Suppressor macrophage treated with lipopolysaccharide for 1 hour (primary cell): ENCODE data around the gene C5orf63.
"Not testable (repeated sequence)": the region's sequence is repeated elsewhere in the genome, so short reads cannot be mapped to it uniquely, and the experiment has no call there.

Source experiments
- DNase-seq, 3 donors: peaks; one replicate each; pipeline ENCODE4 v3.0.0-alpha.2; 2020 to 2022

The C5orf63 gene

GRCh38 chr5:127072861-127073846, at the start of gene C5orf63:
TSS of gene C5orf63 (minus strand) at chr5:127073502. CDS start at chr5:127058995, 14,507 bp downstream.
- DNase-seq: peak; percentile 34 to 58 (median 36)

DNA sequence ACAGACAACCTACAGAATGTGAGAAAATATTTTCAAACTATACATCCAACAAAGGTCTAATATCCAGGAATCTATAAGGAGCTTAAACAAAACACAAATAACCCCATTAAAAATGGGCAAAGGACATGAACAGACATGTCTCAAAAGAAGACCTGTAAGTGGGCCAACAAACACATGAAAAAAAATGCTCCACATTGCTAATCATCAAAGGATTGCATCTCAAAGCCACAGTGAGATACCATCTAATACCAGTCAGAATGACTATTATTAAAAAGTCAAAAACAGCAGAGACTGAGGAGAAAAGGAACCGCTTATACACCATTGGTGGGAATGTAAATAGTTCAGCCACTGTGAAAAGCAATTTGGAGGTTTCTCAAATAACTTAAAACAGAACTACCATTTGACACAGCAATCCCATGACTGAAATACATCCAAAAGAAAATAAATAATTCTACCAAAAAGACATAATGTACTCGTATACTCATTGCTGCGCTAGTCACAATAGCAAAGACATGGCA, 39.1 kb upstream of the C5orf63 start:
- DNase-seq: no peak

DNA sequence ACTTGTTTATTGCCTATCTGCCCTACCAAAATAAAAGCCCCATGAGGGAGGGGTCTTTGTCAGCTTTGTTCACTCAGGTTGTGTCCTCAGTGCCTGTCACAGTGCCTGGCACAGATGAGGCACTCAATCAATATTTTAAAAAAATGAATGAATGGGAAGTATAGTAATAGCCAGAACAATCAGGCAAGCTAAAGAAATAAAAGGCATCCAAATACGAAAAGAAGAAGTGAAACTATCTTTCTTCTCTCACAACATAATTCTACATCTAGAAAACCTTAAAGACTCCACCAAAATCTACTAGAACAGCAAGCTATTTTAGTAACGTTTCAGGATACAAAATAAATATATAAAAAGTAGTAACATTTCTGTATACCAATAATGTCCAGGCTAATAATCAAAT, 37.8 kb upstream of the C5orf63 start:
- no peak for DNase-seq

DNA sequence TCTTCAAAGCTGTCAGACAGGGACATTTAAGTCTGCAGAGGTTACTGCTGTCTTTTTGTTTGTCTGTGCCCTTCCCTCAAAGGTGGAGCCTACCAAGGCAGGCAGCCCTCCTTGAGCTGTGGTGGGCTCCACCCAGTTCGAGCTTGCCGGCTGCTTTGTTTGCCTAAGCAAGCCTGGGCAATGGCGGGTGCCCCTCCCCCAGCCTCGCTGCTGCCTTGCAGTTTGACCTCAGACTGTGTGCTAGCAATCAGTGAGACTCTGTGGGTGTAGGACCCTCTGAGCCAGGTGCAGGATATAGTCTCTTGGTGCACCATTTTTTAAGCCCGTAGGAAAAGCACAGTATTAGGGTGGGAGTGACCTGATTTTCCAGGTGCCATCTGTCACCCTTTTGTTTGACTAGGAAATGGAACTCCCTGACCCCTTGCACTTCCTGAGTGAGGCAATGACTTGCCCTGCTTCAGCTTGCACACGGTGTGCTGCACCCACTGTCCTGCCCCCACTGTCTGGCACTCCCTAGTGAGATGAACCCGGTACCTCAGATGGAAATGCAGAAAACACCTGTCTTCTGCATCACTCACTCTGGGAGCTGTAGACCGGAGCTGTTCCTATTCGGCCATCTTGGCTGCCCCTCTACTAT, 35.4 kb upstream of the C5orf63 start:
- not testable (repeated sequence) for DNase-seq

DNA sequence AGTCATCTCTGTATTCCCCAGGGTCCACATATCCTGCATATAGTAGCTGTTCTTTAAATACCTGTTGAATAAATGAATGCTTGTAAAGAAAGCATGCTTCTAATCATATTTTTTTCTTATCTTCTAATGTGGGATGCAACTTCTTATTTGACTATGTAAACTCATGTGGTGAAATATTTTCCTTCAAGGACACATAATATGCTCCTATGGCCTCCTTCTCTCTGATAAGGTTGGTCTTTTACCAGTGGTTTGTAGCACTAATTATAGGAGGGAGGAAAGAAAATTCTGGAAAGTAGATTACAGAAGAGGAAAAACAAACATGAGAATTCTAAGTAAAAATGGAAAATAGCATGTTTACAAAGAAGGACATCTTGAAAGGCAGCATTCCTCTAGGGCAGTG, 28.6 kb upstream of the C5orf63 start:
- DNase-seq: no peak

DNA sequence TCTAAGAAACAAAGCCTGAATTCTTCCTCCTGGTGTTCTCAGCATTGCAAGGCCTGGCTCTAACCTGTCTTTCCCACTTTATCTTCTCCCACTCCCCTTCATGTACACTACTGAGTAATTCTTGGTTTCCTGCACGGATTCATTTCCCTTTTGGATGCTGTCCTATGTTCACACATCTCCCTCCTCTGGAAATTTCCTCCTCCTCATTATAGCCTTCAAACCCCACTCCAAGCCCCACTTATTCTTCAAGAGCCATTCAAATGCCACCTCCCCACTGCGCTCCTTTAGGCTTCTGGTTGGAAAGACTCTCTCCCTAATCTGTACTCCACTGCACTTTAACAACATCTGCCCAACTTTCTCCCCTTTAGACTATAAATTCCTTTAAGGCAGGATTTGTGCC, 28.2 kb upstream of the C5orf63 start:
- no peak for DNase-seq

- DNase-seq: no peak
Observed at GRCh38 chr5:127098241-127098640, 24.9 kb upstream of the C5orf63 start.

GRCh38 chr5:127097278-127097677, 24.0 kb upstream of the C5orf63 start:
- DNase-seq: no peak

DNA sequence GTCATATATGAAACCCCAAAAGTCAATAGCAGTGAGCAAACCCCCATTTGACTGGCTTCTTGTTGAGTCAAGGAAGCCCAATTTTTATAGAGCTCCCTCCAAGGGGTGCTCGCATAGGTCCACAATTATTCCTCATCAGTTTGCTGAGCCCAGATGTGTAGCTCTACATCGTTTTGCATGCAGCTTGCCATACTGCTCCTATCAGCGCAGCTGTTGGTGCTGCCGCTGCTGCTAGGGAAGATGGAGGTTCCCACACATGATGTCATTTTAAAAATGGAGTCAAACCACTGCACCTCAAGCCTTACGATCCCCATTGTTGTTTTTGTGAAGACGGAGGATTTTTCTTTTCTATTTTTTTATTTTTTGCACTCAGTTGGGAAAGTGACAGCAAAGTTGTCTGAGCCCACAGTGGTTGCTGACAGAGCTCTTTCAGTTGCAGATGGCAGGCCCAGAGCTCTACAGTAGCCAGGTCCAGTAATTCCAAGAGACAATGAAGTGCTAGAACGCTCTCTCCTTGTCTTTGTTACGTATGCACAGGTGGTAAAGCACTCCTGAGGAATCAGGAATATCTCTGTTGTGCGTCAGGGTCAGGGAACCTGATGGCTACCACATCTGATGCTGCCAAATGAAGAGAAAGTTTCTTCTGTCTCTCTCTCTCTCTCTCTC, 23.2 kb upstream of the C5orf63 start:
- no peak for DNase-seq

- DNase-seq: no peak
Observed at GRCh38 chr5:127094161-127094814, 21.0 kb upstream of the C5orf63 start.

DNA sequence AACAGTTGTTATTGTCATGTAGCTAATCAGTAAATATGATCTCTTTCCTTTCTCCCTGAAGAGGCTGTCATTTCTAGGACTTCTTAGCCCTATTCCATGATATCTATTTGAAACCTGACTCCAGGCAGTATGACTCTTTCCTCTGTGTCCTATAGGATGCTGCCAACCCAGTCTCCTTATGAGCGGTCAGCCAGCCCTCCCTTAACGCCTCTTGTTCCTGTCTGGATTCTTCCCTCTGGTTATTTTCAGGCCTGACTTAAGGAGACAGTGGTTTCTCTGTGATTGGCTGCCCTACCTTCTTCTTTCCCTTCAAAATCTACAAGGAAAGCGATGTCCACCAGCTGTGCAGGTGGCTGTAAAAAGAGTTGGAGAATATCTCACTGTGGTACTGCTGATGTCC, 19.4 kb upstream of the C5orf63 start:
- no peak for DNase-seq

GRCh38 chr5:127089191-127089590, 15.9 kb upstream of the C5orf63 start:
- DNase-seq: peak in 2 of 3 donors; percentile 21 to 39

GRCh38 chr5:127088251-127088650, 14.9 kb upstream of the C5orf63 start:
- DNase-seq: peak; percentile 78 to 87 (median 82)

DNA sequence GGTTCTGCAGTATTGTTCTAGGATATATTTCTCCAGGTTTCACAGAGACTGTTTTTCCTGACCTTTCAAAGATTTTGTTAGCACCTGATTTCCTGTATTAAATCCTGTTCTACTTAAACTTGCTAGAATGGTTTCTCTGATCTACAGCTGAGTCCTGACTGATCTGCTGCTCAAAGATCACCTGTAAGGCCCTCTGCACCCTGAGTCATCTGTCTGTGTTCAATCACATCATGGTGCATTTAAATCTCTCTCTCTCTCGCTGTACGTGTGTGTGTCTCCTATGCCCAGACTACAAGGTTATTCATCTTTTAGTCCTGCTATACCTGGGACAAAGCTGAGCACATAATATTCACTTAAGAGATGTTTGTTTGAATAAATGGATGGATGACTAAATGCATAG, 13.3 kb upstream of the C5orf63 start:
- DNase-seq: no peak

- DNase-seq: no peak
Observed at GRCh38 chr5:127085796-127086195, 12.5 kb upstream of the C5orf63 start.

- DNase-seq: no peak
Observed at GRCh38 chr5:127085371-127085770, 12.1 kb upstream of the C5orf63 start.

GRCh38 chr5:127084656-127085055, 11.4 kb upstream of the C5orf63 start:
- DNase-seq: peak; percentile 22 to 37 (median 35)

- peak; percentile 17 to 21 (median 20) for DNase-seq
Observed at GRCh38 chr5:127083711-127084110, 10.4 kb upstream of the C5orf63 start.

- DNase-seq: peak; percentile 78 to 81 (median 80)
Observed at GRCh38 chr5:127079994-127080491, 6.7 kb upstream of the C5orf63 start.

GRCh38 chr5:127077366-127077765, 4.1 kb upstream of the C5orf63 start:
- DNase-seq: no peak

GRCh38 chr5:127076315-127077129, 3.2 kb upstream of the C5orf63 start:
- no peak for DNase-seq
